GM18526 (cell line): ENCODE data around the gene TSSK6.

Experiments
- POLR2A ChIP-seq: IDR thresholded peaks from 3 replicates; pipeline ENCODE4 v1.6.1; 2011; ENCODE audit not compliant: insufficient read length; ENCODE audit errors: extremely low read depth

The TSSK6 gene

GRCh38 chr19:19477705-19478383, 37.5 kb downstream of the TSSK6 start:
- no peak for TF ChIP-seq POLR2A

GRCh38 chr19:19475849-19476828, 39.2 kb downstream of the TSSK6 start:
- TF ChIP-seq POLR2A: no peak

- no peak for TF ChIP-seq POLR2A
These were observed 40.2 kb downstream of the TSSK6 start for GRCh38 chr19:19475015-19475765.

GRCh38 chr19:19471682-19472081, 43.7 kb downstream of the TSSK6 start:
- no peak for TF ChIP-seq POLR2A

- no peak for TF ChIP-seq POLR2A
These were observed 44.8 kb downstream of the TSSK6 start for GRCh38 chr19:19470579-19470978.

- no peak for TF ChIP-seq POLR2A
These were observed 46.8 kb downstream of the TSSK6 start for GRCh38 chr19:19468424-19469050.

- no peak for TF ChIP-seq POLR2A
These were observed 49.1 kb downstream of the TSSK6 start for GRCh38 chr19:19466201-19466600.

- no peak for TF ChIP-seq POLR2A
These were observed 49.8 kb downstream of the TSSK6 start for GRCh38 chr19:19465436-19466070.

GRCh38 chr19:19464339-19465098, 50.8 kb downstream of the TSSK6 start:
- TF ChIP-seq POLR2A: no peak
